K562 (cell line): Measurements from ENCODE around the gene METTL8. TPM values are rescaled to one million over a fixed set of nuclear protein-coding genes. Genes with fewer than 3 reads are reported as not detected.
A peak's percentile ranks its signal among the peaks of the same experiment; 100 is the strongest.
"Not testable (repeated sequence)": the region's sequence is repeated elsewhere in the genome, so short reads cannot be mapped to it uniquely, and the experiment has no call there.

Experiments used
- ATAC-seq: fragments of 200-7000 bp; cut with Tn5 transposase; 3 replicates; pipeline ENCODE4 v1.9.1; 2020; ENCODE audit warnings: moderate library complexity
- BruUV-seq: library from RNA; stranded (reverse); fragments of 400-500 nt; replicated peaks from 2 replicates; lab custom pipeline; 2021; lab: Mats Ljungman, UMichigan
- CTCF ChIA-PET: fragments of 300-600 bp; formaldehyde crosslinking; extraction: SDS; loops from one replicate; lab custom pipeline; 2021; ENCODE audit warnings: low intra/inter-chr PET ratio; lab: Yijun Ruan, JAX
- POLR2A ChIA-PET: fragments of 300-600, 350-650 bp; sonication (Branson Sonifier 250); formaldehyde crosslinking; extraction: SDS; loops from one replicate; lab custom pipeline; 2021; ENCODE audit warnings: antibody characterized with exemption, inconsistent platforms; lab: Yijun Ruan, JAX
- DNase-seq, 4 experiments: peaks; one replicate each; pipeline versions ENCODE4 v3.0.0 to v3.0.0-alpha.2; 2011 to 2018; ENCODE audit warnings: low spot score in 3 of 4, mixed read lengths in 3 of 4; ENCODE audit errors: extremely low read depth in 1 of 4
- FAIRE-seq: peaks from 2 replicates; lab custom pipeline; 2011; peaks lifted over from hg19 to GRCh38; lab: Jason Lieb, UNC
- H2AFZ ChIP-seq: 2 replicates; pipeline ENCODE4 v1.6.0; 2011; ENCODE audit warnings: low read depth, low read length, control low read depth, inconsistent platforms
- H3K27ac ChIP-seq: fragments of 200-600 bp; 3 replicates; pipeline ENCODE4 v1.8.0; 2011; ENCODE audit warnings: low read depth, mild to moderate bottlenecking, control low read depth, inconsistent platforms, low read length, moderate library complexity, mixed read lengths; ENCODE audit errors: extremely low read depth
- H3K27me3 ChIP-seq, 2 experiments: fragments of 300-600 bp in 1 of 2; 2 replicates in 1 of 2; 3 replicates in 1 of 2; pipeline versions ENCODE4 v1.6.0 to v1.8.0; 2011; ENCODE audit warnings: inconsistent platforms in 2 of 2, low read length in 2 of 2, mild to moderate bottlenecking in 1 of 2, mixed read lengths in 1 of 2, moderate library complexity in 1 of 2; ENCODE audit not compliant: control insufficient read depth in 2 of 2, insufficient read depth in 2 of 2
- H3K36me3 ChIP-seq: fragments of 300-600 bp; 3 replicates; pipeline ENCODE4 v1.8.0; 2011; ENCODE audit warnings: mild to moderate bottlenecking, low read length, inconsistent platforms; ENCODE audit not compliant: control insufficient read depth, insufficient read depth
- H3K4me1 ChIP-seq, 2 experiments: fragments of 200-600 bp in 1 of 2; replicated peaks in 1 of 2; 2 replicates in 1 of 2; 3 replicates in 1 of 2; pipeline versions ENCODE4 v1.5.1 to v1.8.0; 2011; ENCODE audit warnings: inconsistent platforms in 2 of 2, low read length in 2 of 2, mild to moderate bottlenecking in 1 of 2, mixed read lengths in 1 of 2, moderate library complexity in 1 of 2; ENCODE audit not compliant: control insufficient read depth in 2 of 2, insufficient read depth in 2 of 2
- H3K4me2 ChIP-seq: 2 replicates; pipeline ENCODE4 v1.6.1; 2011; ENCODE audit warnings: low read length, control low read depth, inconsistent platforms, mixed read lengths; ENCODE audit not compliant: insufficient read depth
- H3K4me3 ChIP-seq: fragments of 200-600 bp; sonication (generic), shearing (Covaris generic); 2 replicates; pipeline ENCODE4 v1.5.1; 2016; ENCODE audit warnings: control low read depth, inconsistent platforms
- H3K79me2 ChIP-seq: fragments of 200-600 bp; 3 replicates; pipeline ENCODE4 v1.8.0; 2011; ENCODE audit warnings: low read length, inconsistent platforms; ENCODE audit not compliant: control insufficient read depth, insufficient read depth
- H3K9ac ChIP-seq, 2 experiments: 2 replicates each; pipeline versions ENCODE4 v1.6.0 to v1.6.1; 2011; ENCODE audit warnings: low read depth in 2 of 2, low read length in 2 of 2, control low read depth in 1 of 2, inconsistent platforms in 1 of 2, mild to moderate bottlenecking in 1 of 2, mixed read lengths in 1 of 2; ENCODE audit not compliant: insufficient read depth in 1 of 2
- H3K9me1 ChIP-seq: one replicate; pipeline ENCODE4 v1.6.0; 2011; ENCODE audit warnings: inconsistent platforms, mild to moderate bottlenecking, low read length, moderate library complexity; ENCODE audit not compliant: control insufficient read depth, insufficient read depth
- H3K9me3 ChIP-seq: replicated peaks from 2 replicates; pipeline ENCODE4 v1.5.1; 2011; ENCODE audit warnings: low read depth, low read length, inconsistent platforms; ENCODE audit not compliant: control insufficient read depth, insufficient read depth
- H4K20me1 ChIP-seq: replicated peaks from 2 replicates; pipeline ENCODE4 v1.6.1; 2011; ENCODE audit warnings: low read length, inconsistent platforms, mixed read lengths; ENCODE audit not compliant: control insufficient read depth, insufficient read depth
- BCOR ChIP-seq: fragments of 450-650 bp; IDR thresholded peaks from 2 replicates; pipeline ENCODE4 v1.6.1; 2016
- KDM1A ChIP-seq, 2 experiments: fragments of 450-650 bp; IDR thresholded peaks; 2 replicates each; pipeline ENCODE4 v1.6.1; 2016; ENCODE audit warnings: mild to moderate bottlenecking in 2 of 2
- ZNF146 ChIP-seq: IDR thresholded peaks from one replicate; pipeline ENCODE4 v1.6.1; 2018; ENCODE audit warnings: missing compliant biosample characterization; ENCODE audit not compliant: unreplicated experiment
- ZNF507 ChIP-seq: conservative IDR thresholded peaks from 2 replicates; pipeline ENCODE4 v1.6.1; 2017; ENCODE audit warnings: missing genetic modification characterization, missing compliant biosample characterization
- WGBS: fragments of 100-300 bp; shearing (Covaris generic); methylation state at CpG from one replicate; pipeline ENCODE4 v1.1.6; 2016; ENCODE audit warnings: low coverage, mixed read lengths; ENCODE audit not compliant: insufficient coverage; ENCODE audit errors: missing lambda C conversion rate; 5-methylcytosine and 5-hydroxymethylcytosine counted together
- in situ Hi-C: fragments of 300-500 bp; cut with MboI; formaldehyde crosslinking; loops from 4 replicates; pipeline ENCODE4 v1.15.0; 2018; ENCODE audit warnings: inconsistent platforms, mixed read lengths
- intact Hi-C: fragments of 100-400 bp; cut with micrococcal nuclease; formaldehyde crosslinking; loops from 2 replicates; pipeline ENCODE4 v1.14.2; 2022
- polyA plus RNA-seq, 8 experiments: library from polyadenylated mRNA; depleted of rRNA in 4 of 8; stranded (reverse) in 5 of 8; unstranded in 3 of 8; fragments of >200 nt; fragmentation: Nextera tagmentation in 2 of 8; fragmentation: Illumina TruSeq in 1 of 8; extraction: Ambion mirVana in 2 of 8; extraction: Trizol in 1 of 8; gene quantifications; 2 replicates each; pipeline versions ENCODE4 v1.2.1 to v1.2.3, GENCODE V29; 2011 to 2014; ENCODE audit warnings: inconsistent platforms in 1 of 8, missing spikeins in 1 of 8
- total RNA-seq, 7 experiments: library from RNA; depleted of rRNA in 6 of 7; stranded (reverse); fragments of >200 nt in 6 of 7; fragmentation: Illumina TruSeq in 2 of 7; extraction: Trizol in 2 of 7; gene quantifications; 2 replicates each; pipeline versions ENCODE4 v1.2.1 to v1.2.3, GENCODE V29; 2011 to 2021; ENCODE audit warnings: low replicate concordance in 1 of 7

The METTL8 gene
- total and polyA plus RNA-seq, 9 of the 15 experiments (the other 6 are each of a cell fraction or from before 2014, with no cell fraction given) = 12.9 to 52.6 (median 33.7) TPM

GRCh38 chr2:171382175-171382574, 51.6 kb downstream of the METTL8 start:
- H3K36me3 ChIP-seq, FAIRE-seq, H3K4me1 ChIP-seq, H3K79me2 ChIP-seq, H3K9me1 ChIP-seq, in situ Hi-C loops, BruUV-seq, ATAC-seq, intact Hi-C loops, H3K27ac ChIP-seq, H3K27me3 ChIP-seq, H3K9me3 ChIP-seq, CTCF ChIA-PET, H3K9ac ChIP-seq, H2AFZ ChIP-seq, H3K4me2 ChIP-seq, DNase-seq, POLR2A ChIA-PET, H4K20me1 ChIP-seq, H3K4me3 ChIP-seq: not testable (repeated sequence)
- 44% methylated on average over 1 of the region's 1 CpG for WGBS
- TF ChIP-seq ZNF146 (peak; percentile 82), BCOR (0 out of 2 replicates have a peak, but pooled peaks have one; percentile 39), KDM1A (IDR thresholded peaks at IDR 0.05) (0 out of 4 replicates have a peak, but pooled peaks of 1 of the 2 experiments have one; percentile 23)

GRCh38 chr2:171377852-171378251, 55.9 kb downstream of the METTL8 start:
- H3K4me1 ChIP-seq = not testable (repeated sequence)

More at GRCh38 chr2:171377852-171378251, 55.9 kb downstream of the METTL8 start:
- ATAC-seq, in situ Hi-C loops, H3K27ac ChIP-seq, BruUV-seq, intact Hi-C loops, H3K27me3 ChIP-seq, H3K4me2 ChIP-seq, FAIRE-seq, DNase-seq, H4K20me1 ChIP-seq, H2AFZ ChIP-seq, CTCF ChIA-PET, H3K9ac ChIP-seq, H3K4me3 ChIP-seq, H3K9me1 ChIP-seq, H3K9me3 ChIP-seq, H3K36me3 ChIP-seq, POLR2A ChIA-PET: not testable (repeated sequence)
- H3K79me2 ChIP-seq = peaks cover 12% of the 10 kb centered on the region; the same call in 1 of the 3 replicates
- peak; percentile 59 for TF ChIP-seq ZNF507
